SK-N-MC (cell line): Measurements from ENCODE around the gene AQP12A.
"Not testable (repeated sequence)": the region's sequence is repeated elsewhere in the genome, so short reads cannot be mapped to it uniquely, and the experiment has no call there.

Experiments used
- DNase-seq: peaks from one replicate; pipeline ENCODE4 v3.0.0-alpha.2; 2011; ENCODE audit warnings: low read depth, low spot score
- H3K27ac ChIP-seq: fragments of 200-600 bp; sonication (generic); 2 replicates; pipeline ENCODE4 v1.5.1; 2016; ENCODE audit warnings: mixed run types
- H3K36me3 ChIP-seq: fragments of 200-600 bp; sonication (generic); 2 replicates; pipeline ENCODE4 v1.6.1; 2017; ENCODE audit warnings: antibody characterized with exemption, low read length, mixed read lengths; ENCODE audit not compliant: insufficient read depth
- H3K4me3 ChIP-seq: fragments of 200-600 bp; sonication (generic); 2 replicates; pipeline ENCODE4 v1.5.1; 2016
- H3K9ac ChIP-seq: fragments of 200-600 bp; sonication (generic); 2 replicates; pipeline ENCODE4 v1.8.0; 2017; ENCODE audit warnings: mixed run types, mixed read lengths; ENCODE audit not compliant: insufficient read length
- H3K9me3 ChIP-seq: fragments of 200-600 bp; sonication (generic); 2 replicates; pipeline ENCODE4 v1.6.1; 2017; ENCODE audit warnings: low read depth, mild to moderate bottlenecking, antibody characterized with exemption, low read length, moderate library complexity, mixed read lengths
- EZH2 ChIP-seq: fragments of 200-600 bp; sonication (generic); IDR thresholded peaks from one replicate; pipeline ENCODE4 v1.6.1; 2017; ENCODE audit warnings: antibody characterized with exemption
- FOXP2 ChIP-seq: optimal IDR thresholded peaks from 2 replicates; pipeline ENCODE3; 2011; ENCODE audit warnings: mild to moderate bottlenecking, moderate library complexity; ENCODE audit not compliant: insufficient read depth; ENCODE audit errors: extremely low read length, control extremely low read depth
- POLR2AphosphoS5 ChIP-seq: IDR thresholded peaks from 2 replicates; pipeline ENCODE4 v1.6.1; 2012; ENCODE audit warnings: mild to moderate bottlenecking, low read depth, low read length, borderline replicate concordance

The AQP12A gene

GRCh38 chr2:240696469-240696868 lies 4.8 kb downstream of the AQP12A start:
- not testable (repeated sequence) for DNase-seq, H3K27ac ChIP-seq, H3K36me3 ChIP-seq, H3K9me3 ChIP-seq, H3K4me3 ChIP-seq, H3K9ac ChIP-seq

DNA sequence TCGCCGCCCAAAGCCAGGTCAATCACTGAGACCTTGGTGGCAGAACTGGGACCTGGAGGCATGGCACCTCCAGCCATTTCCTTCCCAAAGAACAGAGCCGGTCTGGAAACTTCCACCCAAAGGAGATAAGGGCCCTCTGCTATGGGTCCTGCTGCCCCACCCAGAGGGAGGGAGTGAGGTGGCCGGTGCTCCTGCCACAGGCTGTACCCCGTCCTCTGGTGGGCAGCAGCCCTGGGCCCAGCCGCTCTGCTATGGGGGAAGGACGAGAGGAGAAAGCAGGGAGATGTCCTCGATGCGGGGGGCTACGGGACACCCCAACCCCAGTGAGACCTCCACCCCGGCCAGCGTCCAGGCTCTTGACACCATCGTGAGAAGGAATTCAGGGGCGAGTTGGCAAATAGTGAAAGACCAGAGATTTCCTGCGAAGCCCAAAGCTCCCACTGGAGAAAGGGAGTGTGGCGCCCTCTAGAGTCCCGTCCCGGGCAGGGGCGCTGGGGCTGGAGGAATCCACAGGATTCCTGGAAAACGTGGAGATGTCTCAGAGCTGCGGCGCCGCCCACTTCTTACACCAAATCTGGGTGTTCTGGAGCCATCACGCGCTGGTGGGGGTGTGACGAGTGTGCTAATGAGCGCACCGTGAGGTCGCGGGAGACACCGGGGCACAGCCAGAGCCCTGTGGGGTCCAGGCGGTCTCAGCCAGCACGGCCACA lies 7.3 kb downstream of the AQP12A start:
- not testable (repeated sequence) for H3K9me3 ChIP-seq, H3K4me3 ChIP-seq, H3K27ac ChIP-seq, H3K36me3 ChIP-seq, DNase-seq, H3K9ac ChIP-seq

GRCh38 chr2:240699835-240700234 lies 8.2 kb downstream of the AQP12A start:
- not testable (repeated sequence) for DNase-seq, H3K36me3 ChIP-seq, H3K9ac ChIP-seq, H3K4me3 ChIP-seq, H3K9me3 ChIP-seq, H3K27ac ChIP-seq

GRCh38 chr2:240700616-240701015 lies 8.9 kb downstream of the AQP12A start:
- H3K9ac ChIP-seq, H3K27ac ChIP-seq, H3K4me3 ChIP-seq, H3K9me3 ChIP-seq, DNase-seq, H3K36me3 ChIP-seq: not testable (repeated sequence)

DNA sequence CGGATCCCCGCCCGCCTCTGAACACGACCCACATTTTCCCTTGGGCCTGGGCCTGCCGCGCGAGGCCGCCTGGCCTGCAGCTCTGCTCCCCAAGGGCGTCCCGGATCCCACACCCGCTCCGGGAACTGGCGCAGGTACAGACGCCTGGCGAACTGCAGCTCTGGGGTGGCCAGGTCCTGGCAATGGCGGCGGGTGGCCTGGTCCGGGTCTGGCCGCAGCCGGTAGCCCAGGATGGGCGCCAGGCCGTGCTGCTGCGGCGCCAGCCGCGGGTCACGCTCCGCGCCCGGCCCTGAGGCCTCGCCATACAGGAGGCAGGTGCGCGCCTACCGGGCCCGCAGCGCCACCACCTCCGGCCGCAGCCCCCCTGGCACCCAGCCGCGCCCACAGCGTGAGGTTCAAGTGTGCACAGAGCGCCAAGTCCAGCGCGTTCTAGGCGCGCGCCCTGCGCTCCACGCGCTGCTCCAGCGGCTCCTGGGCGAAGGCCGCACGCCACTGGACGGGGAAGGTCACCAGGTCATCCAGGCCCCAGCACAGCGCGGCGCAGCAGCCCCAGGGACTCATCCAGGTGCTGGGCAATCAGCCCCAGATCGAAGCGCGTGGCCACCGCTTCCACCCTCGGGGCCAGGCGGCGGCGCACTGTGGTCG lies 9.5 kb downstream of the AQP12A start:
- TF ChIP-seq FOXP2 (no peak), POLR2AphosphoS5 (no peak), EZH2 (no peak)
- no peak for DNase-seq
- Histone ChIP-seq H3K9me3 (no peaks in the 10 kb centered on the region), H3K36me3 (no peaks in the 10 kb centered on the region), H3K9ac (no peak overlapping the region), H3K27ac (no peak overlapping the region), H3K4me3 (no peak overlapping the region)

GRCh38 chr2:240701736-240702639 lies 10.3 kb downstream of the AQP12A start:
- TF ChIP-seq FOXP2 (no peak), EZH2 (no peak), POLR2AphosphoS5 (no peak)
- DNase-seq = no peak

GRCh38 chr2:240702640-240703011 lies 11.0 kb downstream of the AQP12A start:
- H3K9ac ChIP-seq = no peak overlapping the region
- no peak for TF ChIP-seq EZH2
- no peak for TF ChIP-seq FOXP2
- no peak for TF ChIP-seq POLR2AphosphoS5
- H3K9me3 ChIP-seq = no peaks in the 10 kb centered on the region
- no peak overlapping the region for H3K27ac ChIP-seq
- no peak overlapping the region for H3K4me3 ChIP-seq
- DNase-seq = no peak
- H3K36me3 ChIP-seq = no peaks in the 10 kb centered on the region

More at GRCh38 chr2:240701736-240702639, 10.3 kb downstream of the AQP12A start:
- Histone ChIP-seq H3K9ac (no peak overlapping the region), H3K4me3 (no peak overlapping the region), H3K36me3 (no peaks in the 10 kb centered on the region), H3K9me3 (no peaks in the 10 kb centered on the region), H3K27ac (no peak overlapping the region)

DNA sequence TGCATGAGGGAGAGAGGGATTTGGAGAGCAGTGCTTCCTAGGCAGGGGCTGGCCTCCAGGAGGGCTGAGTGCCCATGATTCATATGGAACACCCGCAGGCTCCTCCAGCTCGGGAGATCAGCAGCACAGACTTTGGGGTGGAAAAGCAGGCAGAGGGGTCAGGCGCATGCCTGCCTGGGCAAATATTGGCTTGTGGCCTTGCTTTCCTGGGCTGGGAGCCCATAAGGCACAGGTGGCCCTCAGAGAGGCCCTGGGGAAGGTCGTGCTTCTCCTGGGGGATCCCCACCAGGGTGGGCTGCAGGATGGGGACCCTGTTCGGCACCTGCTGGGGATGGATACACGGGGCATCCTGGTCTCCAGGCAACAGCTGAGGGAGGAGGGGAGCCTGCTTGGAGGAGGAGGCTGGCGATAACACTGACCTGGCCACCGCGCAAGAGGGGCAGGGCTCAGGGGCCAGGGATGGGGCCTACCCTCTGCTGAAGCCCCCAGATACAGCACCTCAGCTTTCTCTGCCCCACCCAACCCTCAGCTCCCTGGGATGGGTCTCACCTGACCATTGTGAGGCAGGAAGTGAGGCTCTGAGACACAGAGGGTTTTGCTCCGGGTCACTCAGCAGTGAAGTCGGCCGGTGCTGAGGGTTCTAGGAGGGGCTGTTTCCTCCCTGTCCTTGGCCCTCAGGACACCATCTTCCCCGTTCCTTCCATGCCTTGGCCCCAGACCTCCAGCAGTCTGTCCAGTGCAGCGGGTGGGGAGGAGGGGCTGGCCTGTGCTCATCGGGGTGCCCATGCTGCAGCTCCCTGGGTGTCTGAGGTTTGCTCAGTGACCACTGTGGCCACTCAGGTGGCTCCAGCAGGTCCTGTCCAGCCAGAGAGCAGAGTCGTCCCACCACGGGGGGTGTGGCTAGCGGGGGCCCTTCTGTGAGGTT lies 12.0 kb downstream of the AQP12A start:
- no peaks in the 10 kb centered on the region for H3K36me3 ChIP-seq
- H3K27ac ChIP-seq = no peak overlapping the region
- H3K4me3 ChIP-seq = no peak overlapping the region
- no peak for DNase-seq
- H3K9ac ChIP-seq = no peak overlapping the region
- H3K9me3 ChIP-seq = no peaks in the 10 kb centered on the region
- TF ChIP-seq POLR2AphosphoS5 = no peak
- no peak for TF ChIP-seq EZH2
- TF ChIP-seq FOXP2 = no peak
